HCT116 (cell line): ENCODE results near the gene RNF225. TPM values are rescaled to one million over a fixed set of nuclear protein-coding genes. Genes with fewer than 3 reads are reported as not detected.

Experiments
- ATAC-seq: fragments of 200-7000 bp; cut with Tn5 transposase; 2 replicates; pipeline ENCODE4 v1.9.1; 2020; ENCODE audit warnings: mild to moderate bottlenecking, moderate library complexity
- BruUV-seq: library from RNA; stranded (reverse); fragments of 400-500 nt; replicated peaks from 2 replicates; lab custom pipeline; 2021; lab: Mats Ljungman, UMichigan
- CTCF ChIA-PET: fragments of 300-600 bp; sonication (Branson Sonifier 250); formaldehyde crosslinking; loops from one replicate; lab custom pipeline; 2021; ENCODE audit warnings: antibody characterized with exemption; lab: Charles Lee
- POLR2A ChIA-PET: fragments of 300-600, 350-600 bp; sonication (Branson Sonifier 250); formaldehyde crosslinking; loops from one replicate; lab custom pipeline; 2021; ENCODE audit warnings: antibody characterized with exemption; lab: Charles Lee
- RAD21 ChIA-PET, 2 experiments: fragments of 300-600 bp; sonication (Branson Sonifier 250); formaldehyde crosslinking; loops; one replicate each; lab custom pipeline; 2023; ENCODE audit warnings: low total read pairs in 2 of 2; ENCODE audit not compliant: uncharacterized antibody in 2 of 2, unreplicated experiment in 2 of 2, low non-redundant PET in 1 of 2; lab: Charles Lee
- DNase-seq: peaks from one replicate; pipeline ENCODE4 v3.0.0-alpha.2; 2010; ENCODE audit warnings: low read depth, low spot score
- H2AFZ ChIP-seq: fragments of 200-600 bp; shearing (Covaris generic), sonication (generic); 2 replicates; pipeline ENCODE4 v1.6.1; 2017; ENCODE audit warnings: low read depth, mixed run types, mixed read lengths, antibody characterized with exemption, low read length; ENCODE audit not compliant: poor library complexity, severe bottlenecking
- H3K27ac ChIP-seq: 2 replicates; pipeline ENCODE4 v1.5.1; 2012; ENCODE audit warnings: low read depth, low read length
- H3K27me3 ChIP-seq: fragments of 200-600 bp; sonication (generic); 2 replicates; pipeline ENCODE4 v1.6.1; 2016; ENCODE audit warnings: mixed run types, low read length, mixed read lengths; ENCODE audit not compliant: insufficient read depth
- H3K36me3 ChIP-seq, 2 experiments: fragments of 200-500 bp in 1 of 2; fragments of 200-600 bp in 1 of 2; sonication (Bioruptor generic) in 1 of 2; sonication (generic) in 1 of 2; 2 replicates each; pipeline versions ENCODE4 v1.5.1 to v1.6.1; 2014 to 2016; ENCODE audit warnings: low read length in 2 of 2, inconsistent platforms in 1 of 2, mixed read lengths in 1 of 2, mixed run types in 1 of 2; ENCODE audit not compliant: insufficient read depth in 2 of 2, control insufficient read depth in 1 of 2
- H3K4me1 ChIP-seq, 2 experiments: fragments of 200-600 bp in 1 of 2; sonication (generic) in 1 of 2; 2 replicates each; pipeline versions ENCODE4 v1.5.1 to v1.6.1; 2012 to 2017; ENCODE audit warnings: low read length in 2 of 2, inconsistent platforms in 1 of 2, mild to moderate bottlenecking in 1 of 2, mixed read lengths in 1 of 2, mixed run types in 1 of 2, moderate library complexity in 1 of 2; ENCODE audit not compliant: insufficient read depth in 2 of 2, control insufficient read depth in 1 of 2
- H3K4me2 ChIP-seq: fragments of 200-600 bp; sonication (generic); 2 replicates; pipeline ENCODE4 v1.6.1; 2017; ENCODE audit warnings: mixed run types, low read length, mixed read lengths
- H3K4me3 ChIP-seq, 2 experiments: fragments of 200-600 bp in 1 of 2; sonication (generic) in 1 of 2; replicated peaks in 1 of 2; 2 replicates each; pipeline ENCODE4 v1.5.1; 2011 to 2016; ENCODE audit warnings: low read length in 2 of 2, control low read depth in 1 of 2, low read depth in 1 of 2, mild to moderate bottlenecking in 1 of 2, mixed read lengths in 1 of 2, mixed run types in 1 of 2
- H3K79me2 ChIP-seq: fragments of 200-600 bp; sonication (generic); 2 replicates; pipeline ENCODE4 v1.6.1; 2017; ENCODE audit warnings: mild to moderate bottlenecking, mixed run types, low read length, moderate library complexity, mixed read lengths; ENCODE audit not compliant: insufficient read depth
- H3K9ac ChIP-seq: fragments of 200-600 bp; sonication (generic); 2 replicates; pipeline ENCODE4 v1.6.1; 2016; ENCODE audit warnings: low read length, mixed read lengths
- H3K9me2 ChIP-seq: fragments of 200-600 bp; sonication (generic), shearing (Covaris generic); 2 replicates; pipeline ENCODE4 v1.6.1; 2017; ENCODE audit warnings: mixed run types, mild to moderate bottlenecking, moderate library complexity; ENCODE audit not compliant: insufficient read depth
- H3K9me3 ChIP-seq, 2 experiments: fragments of 200-500 bp in 1 of 2; fragments of 200-600 bp in 1 of 2; sonication (Bioruptor generic) in 1 of 2; sonication (generic) in 1 of 2; 2 replicates each; pipeline ENCODE4 v1.6.1; 2014 to 2017; ENCODE audit warnings: low read length in 2 of 2, mixed read lengths in 2 of 2, inconsistent platforms in 1 of 2, low read depth in 1 of 2, mild to moderate bottlenecking in 1 of 2, mixed run types in 1 of 2, moderate library complexity in 1 of 2; ENCODE audit not compliant: control insufficient read depth in 1 of 2, insufficient read depth in 1 of 2
- H4K20me1 ChIP-seq: fragments of 200-600 bp; sonication (generic), shearing (Covaris generic); 2 replicates; pipeline ENCODE4 v1.6.1; 2017; ENCODE audit warnings: mixed run types, mild to moderate bottlenecking, moderate library complexity; ENCODE audit not compliant: insufficient read depth
- EGR1 ChIP-seq: IDR thresholded peaks from 2 replicates; pipeline ENCODE4 v1.6.1; 2012; ENCODE audit warnings: low read depth
- JUND ChIP-seq: IDR thresholded peaks from 2 replicates; pipeline ENCODE4 v1.6.1; 2012
- REST ChIP-seq: IDR thresholded peaks from 2 replicates; pipeline ENCODE4 v1.6.1; 2012; ENCODE audit warnings: low read depth
- ZFX ChIP-seq: fragments of 450-650 bp; IDR thresholded peaks from 2 replicates; pipeline ENCODE4 v1.6.1; 2017
- ZNF274 ChIP-seq: fragments of 200-500 bp; sonication (Bioruptor generic); IDR thresholded peaks from 2 replicates; pipeline ENCODE4 v1.6.1; 2014; ENCODE audit warnings: mild to moderate bottlenecking, low read depth, low read length, inconsistent platforms
- intact Hi-C: fragments of 100-400 bp; cut with micrococcal nuclease; formaldehyde crosslinking; loops from 2 replicates; pipeline ENCODE4 v1.10.0; 2022
- total RNA-seq: library from RNA; stranded (reverse); gene quantifications from one replicate; pipeline ENCODE4 v1.2.1, GENCODE V29; 2021; ENCODE audit not compliant: unreplicated experiment

The RNF225 gene
- total RNA-seq, 1 experiment from 2014 or later = 1.2 TPM

- no peak for TF ChIP-seq REST
- TF ChIP-seq EGR1 = peak; percentile 66
- no peak for TF ChIP-seq ZNF274
Measured at GRCh38 chr19:58386576-58387337, 8.7 kb upstream of the RNF225 start, which contains the start of gene RPS5 (continued).

GRCh38 chr19:58387338-58388174 is 7.9 kb upstream of the RNF225 start:
- H3K4me2 ChIP-seq = peak overlapping the region; percentile 94
- H3K9ac ChIP-seq = peak overlapping the region; percentile 100
- no peak overlapping the region for H2AFZ ChIP-seq
- ATAC-seq = no peak
- H3K9me2 ChIP-seq = no peaks in the 10 kb centered on the region
- H3K79me2 ChIP-seq = peaks cover 67% of the 10 kb centered on the region
- H4K20me1 ChIP-seq = peaks cover 30% of the 10 kb centered on the region; the same call in 1 of the 2 replicates
- H3K27ac ChIP-seq = peak overlapping the region; percentile 97
- no peaks in the 10 kb centered on the region for H3K27me3 ChIP-seq
- H3K4me3 ChIP-seq = peak overlapping the region; percentile 62 to 96
- H3K4me1 ChIP-seq = peaks cover 19 to 53% of the 10 kb centered on the region in 2 experiments
- RAD21 ChIA-PET = no interaction called here
- POLR2A ChIA-PET = interaction anchor here (0.7 kb wide), 1 partner anchor 25 kb away, joined by 3 read pairs; the partner anchor contains the start of gene ZNF497
- no peak for TF ChIP-seq JUND
- TF ChIP-seq ZFX = no peak
- BruUV-seq = TSS peak; percentile 61
- H3K9me3 ChIP-seq = no peaks in the 10 kb centered on the region
- peaks cover 21 to 47% of the 10 kb centered on the region in 2 experiments; a peak in 3 of 4 replicates for H3K36me3 ChIP-seq
- CTCF ChIA-PET = interaction anchor here (0.6 kb wide), 1 partner anchor 160 kb away, joined by 3 read pairs; no protein-coding TSS in a partner anchor
- intact Hi-C loops = no loop called here
- no peak for DNase-seq
